COLO668 (cell line): Measurements from ENCODE around the gene CTDSPL.
"Not testable (repeated sequence)": the region's sequence is repeated elsewhere in the genome, so short reads cannot be mapped to it uniquely, and the experiment has no call there.

ENCODE experiments used
- DNase-seq: peaks from one replicate; lab custom pipeline; 2025; ENCODE audit not compliant: unreplicated experiment; lab: John Stamatoyannopoulos, UW

Gene CTDSPL

GRCh38 chr3:38031022-38031994 lies 169.6 kb downstream of the CTDSPL start:
- DNase-seq: no peak

- no peak for DNase-seq
Measured at GRCh38 chr3:38032328-38032865, 170.7 kb downstream of the CTDSPL start.

GRCh38 chr3:38033586-38033985 lies 171.9 kb downstream of the CTDSPL start:
- DNase-seq: not testable (repeated sequence)
